Body of pancreas (tissue), 4 donors: ENCODE data around the gene SPTA1.

Experiments
- POLR2A ChIP-seq, 3 donors: fragments of 450-650 bp; IDR thresholded peaks; one replicate each; pipeline ENCODE4 v1.6.1; 2016; ENCODE audit warnings: antibody characterized with exemption in 3 of 3, mild to moderate bottlenecking in 2 of 3
- TF ChIP-seq, protein P1 (sequence below), 7 experiments: fragments of 450-650 bp in 4 of 7; fragments of 200-600 bp in 3 of 7; sonication (generic) in 3 of 7; IDR thresholded peaks; one replicate each; pipeline ENCODE4 v1.5.1; 2016 to 2019; ENCODE audit warnings: antibody characterized with exemption in 7 of 7

DNA sequence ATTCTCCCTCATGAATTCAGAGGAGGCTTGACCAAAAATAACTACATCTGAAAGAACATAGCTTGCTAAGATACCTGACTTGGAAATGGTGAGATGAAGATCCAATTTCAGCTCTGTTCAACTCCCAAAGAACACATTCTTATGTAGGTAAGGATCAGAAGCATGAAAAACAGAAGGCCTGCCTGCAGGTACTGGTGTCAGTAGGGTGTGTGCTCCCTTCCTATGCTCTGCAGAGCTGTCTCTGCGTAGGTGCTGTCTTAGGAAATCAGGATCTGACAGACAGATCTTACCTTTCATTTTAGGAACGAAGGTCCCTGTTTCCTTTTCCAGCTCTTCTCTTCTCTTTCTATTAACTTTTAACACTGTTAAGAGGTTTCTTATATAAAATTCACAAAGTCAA, 19.6 kb upstream of the SPTA1 start:
- TF ChIP-seq, protein P1, sequence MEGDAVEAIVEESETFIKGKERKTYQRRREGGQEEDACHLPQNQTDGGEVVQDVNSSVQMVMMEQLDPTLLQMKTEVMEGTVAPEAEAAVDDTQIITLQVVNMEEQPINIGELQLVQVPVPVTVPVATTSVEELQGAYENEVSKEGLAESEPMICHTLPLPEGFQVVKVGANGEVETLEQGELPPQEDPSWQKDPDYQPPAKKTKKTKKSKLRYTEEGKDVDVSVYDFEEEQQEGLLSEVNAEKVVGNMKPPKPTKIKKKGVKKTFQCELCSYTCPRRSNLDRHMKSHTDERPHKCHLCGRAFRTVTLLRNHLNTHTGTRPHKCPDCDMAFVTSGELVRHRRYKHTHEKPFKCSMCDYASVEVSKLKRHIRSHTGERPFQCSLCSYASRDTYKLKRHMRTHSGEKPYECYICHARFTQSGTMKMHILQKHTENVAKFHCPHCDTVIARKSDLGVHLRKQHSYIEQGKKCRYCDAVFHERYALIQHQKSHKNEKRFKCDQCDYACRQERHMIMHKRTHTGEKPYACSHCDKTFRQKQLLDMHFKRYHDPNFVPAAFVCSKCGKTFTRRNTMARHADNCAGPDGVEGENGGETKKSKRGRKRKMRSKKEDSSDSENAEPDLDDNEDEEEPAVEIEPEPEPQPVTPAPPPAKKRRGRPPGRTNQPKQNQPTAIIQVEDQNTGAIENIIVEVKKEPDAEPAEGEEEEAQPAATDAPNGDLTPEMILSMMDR (IDR thresholded peaks at IDR 0.05), result no peak
- TF ChIP-seq POLR2A (IDR thresholded peaks at IDR 0.05), result no peak
